Kidney capillary endothelial cell (primary cell): ENCODE measurements around the gene CHST2.

Experiments used
- DNase-seq: peaks from one replicate; pipeline ENCODE4 v3.0.0-alpha.2; 2018; ENCODE audit warnings: low spot score

The CHST2 gene

DNA sequence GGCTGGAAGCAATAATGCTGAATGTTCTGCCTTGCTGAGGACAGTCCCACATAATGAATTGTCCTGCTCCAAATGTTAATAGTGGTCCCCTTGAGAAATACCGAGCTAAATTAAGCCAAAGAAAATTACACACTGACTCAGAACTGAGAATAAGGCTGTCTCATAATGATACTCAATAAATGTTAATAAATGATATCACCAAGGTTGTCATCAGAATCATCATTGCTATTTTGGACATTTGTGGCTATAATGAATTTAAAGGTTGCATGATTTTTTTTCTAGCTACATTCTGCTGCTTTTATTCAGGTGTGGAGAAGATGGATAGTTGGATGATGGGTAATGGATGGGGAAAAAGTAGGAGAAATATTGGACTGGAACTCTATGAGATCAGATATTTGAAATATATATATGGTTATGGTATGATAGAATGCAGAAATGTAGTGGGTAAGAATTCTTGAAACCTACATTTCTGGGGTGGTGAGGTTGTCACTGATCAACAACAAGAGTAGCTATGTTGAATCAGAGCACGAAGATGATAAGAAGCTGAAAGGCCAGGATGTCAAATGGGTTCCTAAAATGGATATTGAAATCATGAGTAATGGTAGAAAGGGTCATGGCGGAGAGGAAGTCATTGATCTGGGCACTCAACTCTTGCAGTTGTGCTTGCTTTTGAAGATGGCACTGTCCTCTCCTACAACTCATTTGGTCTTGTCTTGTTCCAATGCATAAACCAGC, 12.8 kb downstream of the CHST2 start:
- no peak for DNase-seq

DNA sequence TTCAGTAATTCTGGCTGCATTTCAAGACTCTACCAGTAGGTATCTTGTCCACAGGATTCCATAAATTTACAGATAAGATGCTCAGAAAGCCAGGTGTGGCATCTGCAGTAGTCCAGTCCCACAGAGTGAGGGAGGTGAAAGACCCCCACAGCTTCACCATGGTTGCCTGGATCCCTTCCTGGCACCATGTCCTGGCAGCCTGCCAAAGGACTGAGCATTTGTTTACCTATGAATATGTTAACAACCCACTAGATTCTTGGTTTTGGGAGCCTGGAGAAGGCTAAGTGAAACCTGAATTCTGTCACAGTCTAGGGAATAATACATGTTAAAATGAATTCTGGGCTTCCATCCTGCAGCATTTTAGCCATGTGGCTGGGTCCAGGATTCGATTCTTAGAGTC, 14.9 kb downstream of the CHST2 start:
- DNase-seq, result no peak

DNA sequence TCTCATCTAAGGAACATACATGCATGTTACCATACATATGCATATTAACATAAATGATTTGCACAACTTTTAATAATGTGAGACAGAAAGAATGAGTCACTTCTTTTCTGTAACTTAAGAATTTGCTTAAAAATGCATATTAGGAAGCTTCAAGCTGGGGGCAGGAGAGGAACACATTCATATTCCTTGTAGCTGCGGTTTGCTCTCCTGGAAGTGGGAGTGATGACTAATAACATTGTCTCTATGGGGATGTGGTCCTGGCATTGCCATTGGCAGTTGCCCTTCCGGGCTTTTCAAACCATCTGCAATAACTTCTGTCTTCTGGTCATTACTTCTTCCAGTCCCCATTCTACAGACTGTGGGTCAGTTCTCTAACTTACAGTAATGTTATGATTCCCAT, 15.6 kb downstream of the CHST2 start:
- peak; percentile 96 for DNase-seq

DNA sequence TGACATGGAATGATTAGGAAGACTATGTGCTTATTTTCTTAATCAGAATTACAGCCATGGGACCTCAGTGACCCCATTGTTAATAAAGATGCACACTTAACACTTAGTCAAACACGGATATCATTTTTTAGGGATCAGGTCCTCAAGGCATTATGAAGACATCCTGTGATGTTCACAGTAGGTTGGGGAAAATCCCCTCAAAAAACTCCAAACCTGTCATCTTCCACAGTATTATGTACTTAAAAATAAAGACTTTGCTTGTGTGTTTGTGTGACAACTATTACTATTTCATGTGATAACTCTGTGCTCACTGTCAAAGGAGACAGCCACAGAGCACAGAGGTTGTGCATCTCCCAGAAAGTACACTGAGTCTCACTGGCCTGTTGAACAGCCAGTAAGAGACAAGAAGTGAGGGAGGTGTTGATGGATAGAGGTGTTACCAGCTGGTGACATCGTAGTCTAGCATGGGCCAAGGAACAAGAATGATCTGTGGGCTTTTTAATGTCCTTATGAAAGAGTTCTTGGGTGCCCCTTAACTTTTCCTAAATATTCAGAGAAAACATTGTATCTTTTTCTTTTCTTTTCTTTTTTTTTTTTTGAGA, 18.0 kb downstream of the CHST2 start:
- DNase-seq, result no peak

DNA sequence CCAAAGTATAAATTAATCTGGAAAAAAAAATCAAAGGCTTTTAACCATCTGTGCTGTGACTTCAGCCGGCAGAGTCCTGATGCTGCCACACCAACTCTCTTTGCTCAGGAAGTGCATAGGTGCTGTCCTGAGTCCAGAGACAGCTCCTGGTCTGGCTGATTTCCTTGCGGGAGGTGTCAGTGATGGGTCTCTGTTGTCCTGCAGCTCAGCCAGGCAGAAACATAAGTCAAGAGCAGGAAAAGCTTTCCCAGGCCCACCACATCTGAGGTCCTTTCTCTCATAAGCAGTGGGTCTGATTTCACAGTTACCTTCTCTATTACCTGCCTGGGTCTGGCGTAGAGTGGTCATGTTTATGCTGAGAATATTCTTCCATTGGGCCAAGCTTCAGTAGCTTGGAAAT, 19.4 kb downstream of the CHST2 start:
- DNase-seq, result no peak

DNA sequence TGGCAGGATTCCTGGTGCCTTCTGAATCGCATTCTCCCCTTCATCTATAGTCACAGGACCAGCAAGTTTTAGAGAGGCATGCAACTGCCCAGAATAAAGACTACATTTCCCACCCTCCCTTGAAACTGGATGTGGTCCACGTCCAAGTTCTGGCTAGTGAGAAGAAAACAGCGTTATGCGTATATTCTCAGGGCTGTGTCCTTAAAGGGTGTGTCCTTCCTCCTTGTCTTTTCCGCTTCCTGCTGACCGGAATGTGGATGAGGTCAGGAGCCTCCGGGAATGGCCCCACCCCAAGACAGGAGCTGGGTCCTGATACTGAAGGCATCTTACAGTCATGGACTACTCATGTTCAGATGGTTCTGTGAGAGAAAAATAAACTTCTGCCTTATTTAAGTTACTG, 20.2 kb downstream of the CHST2 start:
- DNase-seq, result peak; percentile 73

DNA sequence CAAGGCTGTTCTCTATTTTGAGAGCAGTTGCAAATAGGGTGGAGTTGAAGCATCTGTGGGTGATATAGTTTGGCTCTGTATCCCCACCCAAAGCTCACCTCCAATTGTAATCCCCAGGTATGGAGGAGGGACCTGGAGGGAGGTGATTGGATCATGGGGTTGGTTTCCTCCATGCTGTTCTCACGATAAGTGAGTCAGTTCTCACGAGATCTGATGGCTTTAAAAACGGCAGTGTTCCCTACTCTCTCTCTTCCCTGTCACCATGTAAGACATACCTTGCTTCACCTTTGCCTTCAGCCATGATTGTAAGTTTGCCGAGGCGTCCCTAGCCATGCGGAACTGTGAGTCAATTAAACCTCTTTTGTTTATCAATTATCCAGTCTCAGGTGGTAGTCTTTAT, 21.0 kb downstream of the CHST2 start:
- no peak for DNase-seq

DNA sequence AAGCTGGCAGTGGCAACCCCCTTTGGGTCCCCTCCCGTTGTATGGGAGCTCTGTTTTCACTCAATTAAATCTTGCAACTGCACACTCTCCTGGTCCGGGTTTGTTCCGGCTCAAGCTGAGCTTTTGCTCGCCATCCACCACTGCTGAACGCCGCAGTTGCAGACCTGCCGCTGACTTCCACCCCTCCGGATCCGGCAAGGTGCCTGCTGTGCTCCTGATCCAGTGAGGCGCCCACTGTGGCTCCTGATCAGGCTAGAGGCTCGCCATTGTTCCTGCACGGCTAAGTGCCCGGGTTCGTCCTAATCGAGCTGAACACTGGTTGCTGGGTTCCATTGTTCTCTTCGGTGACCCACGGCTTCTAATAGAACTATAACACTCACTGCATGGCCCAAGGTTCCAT, 22.8 kb downstream of the CHST2 start:
- no peak for DNase-seq

DNA sequence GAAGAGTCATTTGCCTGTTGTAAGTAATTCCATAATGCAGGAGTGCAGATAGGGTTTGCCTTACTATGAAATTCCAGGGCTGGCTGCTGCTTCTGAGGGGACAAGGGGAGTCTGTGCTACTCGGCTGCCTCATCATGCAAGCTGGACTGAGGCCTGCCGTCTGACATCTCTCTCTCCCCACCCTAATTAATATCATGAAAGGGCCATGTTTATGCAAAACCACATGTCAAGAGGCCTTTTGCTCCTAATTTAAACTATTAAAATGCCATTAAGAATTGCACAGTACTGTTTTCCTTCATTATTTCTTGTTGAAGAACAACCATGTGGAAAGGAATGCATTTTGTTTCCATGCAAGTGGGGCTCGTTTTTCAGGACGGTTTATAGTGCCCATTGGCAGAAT, 26.3 kb downstream of the CHST2 start:
- DNase-seq, result no peak

DNA sequence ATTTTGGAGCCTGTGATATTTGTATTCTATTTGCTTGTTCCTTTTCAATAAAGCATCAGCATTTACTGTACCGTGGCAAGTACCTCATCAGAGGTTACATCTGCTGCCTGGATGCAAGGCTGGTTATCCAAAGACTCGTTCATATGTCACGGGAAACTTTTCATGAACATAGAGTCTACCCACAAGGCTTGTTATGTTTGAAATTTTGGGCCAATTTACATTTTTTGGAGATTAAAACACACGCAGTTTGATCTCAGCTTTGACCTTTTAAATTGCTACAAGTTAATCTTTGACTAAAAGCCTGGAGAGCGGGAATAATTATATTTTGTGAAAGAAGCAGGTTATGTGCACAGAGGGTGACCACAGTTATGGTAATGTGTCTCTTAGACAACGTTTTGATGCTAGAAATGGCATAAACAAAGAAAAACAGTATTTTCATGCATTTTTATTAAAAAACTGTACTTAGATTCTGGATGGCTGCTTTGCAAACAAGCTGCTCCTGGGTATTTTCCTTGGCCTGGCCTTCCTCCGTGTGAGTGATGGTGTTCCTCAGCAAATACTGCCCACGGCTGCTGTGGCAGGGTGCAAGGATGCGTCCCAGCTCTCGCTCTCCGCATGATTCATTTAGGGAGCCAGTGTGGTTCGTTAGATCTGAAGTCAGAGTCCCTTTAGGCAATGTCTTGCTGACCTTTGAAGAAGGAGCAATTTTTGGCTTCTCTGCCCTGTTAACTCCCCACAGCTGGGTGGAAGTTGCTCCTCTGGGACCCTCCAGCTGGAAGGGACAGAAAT, 27.1 kb downstream of the CHST2 start:
- no peak for DNase-seq

DNA sequence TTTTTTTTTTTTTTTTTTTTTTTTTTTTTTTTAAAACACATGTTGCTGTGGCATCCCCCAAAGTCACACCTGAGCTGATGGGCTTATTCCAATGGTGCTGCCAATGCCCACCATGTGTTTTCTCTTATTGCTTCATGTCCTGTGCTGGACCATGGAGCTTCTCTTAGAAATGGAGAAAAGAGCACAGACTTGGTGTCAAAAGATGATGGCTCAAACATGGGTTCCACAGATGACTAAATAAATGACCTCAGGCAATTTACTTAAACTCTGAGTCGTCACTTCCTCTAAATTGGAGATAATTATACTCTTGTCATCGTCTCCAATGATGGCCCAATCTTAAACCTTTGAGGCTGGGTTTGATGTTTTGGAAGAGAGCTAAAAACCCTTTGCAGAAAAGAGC, 28.1 kb downstream of the CHST2 start:
- DNase-seq, result no peak

DNA sequence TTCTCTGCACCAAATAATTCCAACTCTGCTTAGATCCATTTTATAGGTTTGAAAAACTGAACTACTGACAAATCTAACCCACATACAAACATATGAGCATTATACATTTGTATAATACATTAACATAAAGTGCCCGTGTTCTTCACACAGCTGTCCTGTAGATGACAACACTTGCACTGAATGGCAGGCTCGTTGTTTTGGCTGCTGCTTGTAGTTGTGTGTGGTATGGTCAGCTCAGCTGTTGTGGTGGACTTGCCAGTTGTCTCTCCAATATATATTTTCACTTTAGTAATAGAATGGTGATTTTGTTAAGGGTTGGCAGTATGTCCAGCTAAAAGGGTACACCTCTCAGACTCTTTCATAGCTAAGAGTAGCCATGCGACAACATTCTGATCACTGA, 30.5 kb downstream of the CHST2 start:
- DNase-seq, result no peak

DNA sequence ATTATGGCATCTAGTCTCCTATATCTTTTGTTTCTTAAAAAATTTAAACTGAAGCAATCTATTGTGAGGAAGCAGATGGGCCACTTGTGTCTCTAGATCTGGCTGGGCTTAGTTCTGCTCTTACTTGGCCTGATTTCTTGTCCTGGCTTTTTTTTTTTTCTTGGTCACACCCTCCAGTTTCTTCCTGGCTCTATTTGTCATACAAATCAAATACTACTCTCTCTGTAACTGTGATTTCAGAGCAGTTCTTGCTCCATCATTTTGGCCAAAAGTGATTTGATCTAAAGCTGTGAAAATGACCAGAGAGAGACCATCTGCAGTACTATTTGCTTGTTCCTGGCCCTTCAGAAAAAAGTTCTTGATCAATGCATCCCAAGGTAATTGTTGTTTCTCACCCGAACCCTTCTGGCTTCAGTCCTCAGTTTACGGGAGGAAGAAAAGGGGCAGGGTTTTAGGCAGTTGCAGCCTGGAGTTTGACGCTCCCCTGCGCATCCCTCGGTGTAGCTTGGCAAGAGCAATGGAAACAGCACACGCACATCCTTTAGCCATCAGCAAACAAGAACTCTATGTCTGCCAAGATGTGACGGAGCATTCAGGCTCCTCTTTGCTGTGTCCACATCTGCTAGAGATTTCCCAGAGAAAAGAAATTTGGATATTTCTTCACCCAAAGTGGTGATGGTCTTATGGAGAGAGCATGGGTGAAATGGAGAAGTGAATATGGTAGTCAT, 31.6 kb downstream of the CHST2 start:
- DNase-seq, result no peak

DNA sequence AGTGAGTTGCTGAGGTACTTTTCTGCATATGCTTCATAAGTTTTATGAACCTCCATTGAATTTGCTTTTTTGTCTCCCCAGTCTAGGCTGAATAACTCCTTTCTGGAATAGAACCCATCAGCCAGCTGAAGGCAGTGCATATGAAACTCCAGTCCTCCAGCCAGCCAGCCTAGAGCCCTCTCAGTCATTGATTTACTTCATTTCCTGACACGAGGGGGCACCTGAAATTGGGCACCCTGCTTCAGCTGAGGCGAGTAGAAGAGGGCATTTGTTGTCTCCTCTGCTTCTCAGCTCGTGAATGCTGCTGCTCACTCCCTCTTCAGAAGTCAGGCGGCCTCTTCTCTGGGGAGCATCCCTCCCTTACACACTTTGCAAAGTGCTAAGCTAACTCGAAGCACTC, 32.5 kb downstream of the CHST2 start:
- DNase-seq, result no peak

DNA sequence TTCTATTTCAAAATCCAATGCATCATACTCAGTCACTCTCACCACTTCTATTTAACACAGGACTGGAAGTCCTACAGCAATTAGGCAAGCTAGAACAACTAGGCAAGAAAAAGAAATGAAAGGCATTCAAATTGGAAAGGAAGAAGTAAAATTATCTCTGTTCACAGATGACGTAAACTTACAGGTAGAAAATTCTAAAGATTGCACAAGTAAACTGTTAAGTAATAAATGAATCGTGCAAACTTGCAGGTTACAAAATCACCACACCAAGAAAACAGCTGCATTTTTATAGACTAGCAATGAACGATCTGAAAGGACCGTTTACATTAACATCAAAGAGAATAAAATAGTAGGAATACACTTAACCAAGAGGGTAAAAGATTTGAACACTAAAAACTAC, 36.2 kb downstream of the CHST2 start:
- DNase-seq, result no peak

DNA sequence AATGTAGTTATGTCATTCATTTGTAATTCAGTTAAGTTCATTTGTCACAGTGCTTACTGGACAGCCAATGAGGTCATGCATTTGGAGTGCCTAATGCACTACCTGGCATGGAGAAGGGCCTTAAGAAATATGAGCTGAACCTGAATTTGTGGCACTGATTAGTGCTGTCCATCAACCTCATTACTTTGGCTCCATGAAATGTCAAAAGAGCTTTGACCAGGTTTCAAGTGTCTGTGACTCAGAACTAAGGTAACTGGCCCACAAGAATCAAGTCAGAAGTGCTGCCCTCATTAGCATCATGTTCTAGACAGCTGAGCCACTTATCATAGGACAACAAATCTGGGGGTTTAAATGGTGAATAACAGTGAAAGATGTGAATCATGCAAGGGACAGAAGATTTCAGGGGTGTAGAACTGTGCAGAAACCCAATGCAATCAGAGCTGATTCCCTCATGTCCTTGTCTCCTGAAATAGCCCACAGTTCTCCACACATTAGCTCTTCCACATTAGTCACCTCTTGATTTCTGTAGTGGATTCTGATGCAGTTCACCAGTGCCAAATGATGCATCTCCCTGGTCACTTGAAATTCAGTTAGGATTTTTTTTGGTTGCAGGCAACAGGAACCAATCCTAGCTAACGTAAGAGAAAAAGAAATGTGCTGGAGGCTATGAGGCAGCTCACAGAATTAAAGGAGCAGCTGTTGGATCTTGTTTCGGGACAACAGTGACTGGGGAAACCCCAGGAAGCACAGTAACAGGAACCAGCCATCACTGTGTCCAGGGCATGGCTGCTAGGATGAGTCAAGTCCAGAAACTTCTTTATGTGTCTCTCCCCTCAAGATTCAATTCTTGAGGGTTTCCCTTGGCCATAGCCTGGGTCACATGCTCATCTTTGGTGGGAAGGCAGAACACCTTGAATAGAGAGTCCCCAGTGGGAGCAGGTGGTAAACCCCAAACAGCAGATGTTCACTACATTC, 38.7 kb downstream of the CHST2 start:
- no peak for DNase-seq

DNA sequence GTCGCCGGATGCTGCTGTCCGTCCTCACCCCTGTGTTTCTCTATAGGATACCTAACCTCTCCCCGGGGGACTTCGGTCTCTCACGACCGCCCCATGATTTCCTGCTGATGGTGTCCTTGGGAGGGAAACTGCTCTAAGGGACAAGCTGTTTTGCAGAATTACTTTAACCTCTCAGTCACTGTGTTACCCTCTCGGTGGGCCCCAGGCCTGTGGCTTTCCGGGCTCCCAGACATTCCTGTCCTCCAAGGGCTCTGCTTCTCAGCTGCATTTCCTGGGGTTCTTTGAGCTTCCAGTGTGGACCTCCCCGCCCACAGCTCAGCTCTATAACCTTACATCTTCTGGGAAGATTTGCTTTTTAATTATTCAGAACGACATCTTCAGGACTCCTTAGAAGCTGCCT, 40.9 kb downstream of the CHST2 start:
- no peak for DNase-seq

DNA sequence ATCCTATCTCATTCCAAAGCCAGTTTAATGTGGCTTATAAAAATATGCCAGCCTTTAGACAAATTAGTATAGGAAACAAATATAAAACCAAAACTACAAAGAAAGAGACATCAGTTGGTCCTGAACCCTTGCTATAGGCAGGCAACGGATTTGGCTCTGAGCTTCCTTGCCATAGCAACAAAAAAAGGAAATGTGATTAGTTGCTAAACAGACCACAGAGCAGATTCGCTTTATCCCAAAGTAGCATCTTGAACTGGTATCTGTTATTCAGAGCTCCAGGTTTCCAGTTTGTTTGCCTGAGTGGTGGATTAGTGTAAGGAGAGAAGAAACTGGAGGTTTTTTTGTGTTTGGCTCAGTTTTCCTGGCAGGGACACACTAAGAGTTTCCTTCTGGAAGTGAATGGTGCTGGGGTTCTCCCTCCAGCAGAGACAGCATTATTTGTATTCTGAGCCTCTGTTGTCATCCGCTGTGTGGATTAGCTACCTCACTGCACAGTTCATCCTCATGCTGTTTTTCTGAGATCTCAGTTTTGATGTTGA, 44.1 kb downstream of the CHST2 start:
- DNase-seq, result no peak

DNA sequence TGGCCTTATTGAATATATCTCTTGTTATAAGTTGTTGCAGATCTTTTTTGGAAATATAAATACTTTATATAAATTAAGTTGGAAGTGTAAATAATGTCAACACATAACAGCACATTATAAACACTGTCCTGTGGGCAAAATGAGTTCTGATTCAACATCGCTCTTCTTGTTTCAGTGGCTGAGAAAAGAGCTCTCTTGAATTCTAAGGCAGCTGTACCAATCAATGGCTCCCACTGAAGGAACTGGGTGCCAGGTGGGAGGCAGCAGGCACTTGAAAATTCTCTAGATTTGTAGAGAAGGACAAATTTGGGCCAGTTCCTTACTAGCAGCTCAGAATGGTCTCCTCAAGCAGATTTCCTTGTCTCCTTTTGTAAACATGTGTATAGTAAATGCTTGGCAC, 45.6 kb downstream of the CHST2 start:
- no peak for DNase-seq

DNA sequence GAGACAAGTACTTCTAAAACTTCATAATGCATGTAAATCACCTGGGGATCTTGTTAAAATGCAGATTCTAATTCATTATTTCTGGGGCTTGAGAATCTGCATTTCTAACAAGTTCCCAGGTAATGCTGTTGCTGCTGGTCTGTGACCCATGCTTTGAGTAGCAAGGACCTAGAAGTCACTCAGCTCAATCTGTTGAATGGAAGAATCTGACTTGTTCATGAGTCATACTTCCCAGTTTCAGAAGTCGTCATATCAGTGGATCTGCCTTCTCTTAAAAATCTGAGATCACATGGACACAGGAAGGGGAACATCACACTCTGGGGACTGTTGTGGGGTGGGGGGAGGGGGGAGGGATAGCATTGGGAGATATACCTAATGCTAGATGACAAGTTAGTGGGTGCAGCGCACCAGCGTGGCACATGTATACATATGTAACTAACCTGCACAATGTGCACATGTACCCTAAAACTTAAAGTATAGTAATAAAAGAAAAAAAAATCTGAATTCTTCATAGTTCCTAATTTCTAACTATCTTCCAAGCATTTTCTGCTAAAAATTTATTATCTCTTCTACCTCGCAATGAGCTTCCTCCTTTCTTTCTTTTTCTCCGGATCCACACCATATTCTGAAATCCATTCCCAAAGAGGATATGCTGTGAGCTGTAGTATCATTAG, 46.2 kb downstream of the CHST2 start:
- DNase-seq, result peak; percentile 88

DNA sequence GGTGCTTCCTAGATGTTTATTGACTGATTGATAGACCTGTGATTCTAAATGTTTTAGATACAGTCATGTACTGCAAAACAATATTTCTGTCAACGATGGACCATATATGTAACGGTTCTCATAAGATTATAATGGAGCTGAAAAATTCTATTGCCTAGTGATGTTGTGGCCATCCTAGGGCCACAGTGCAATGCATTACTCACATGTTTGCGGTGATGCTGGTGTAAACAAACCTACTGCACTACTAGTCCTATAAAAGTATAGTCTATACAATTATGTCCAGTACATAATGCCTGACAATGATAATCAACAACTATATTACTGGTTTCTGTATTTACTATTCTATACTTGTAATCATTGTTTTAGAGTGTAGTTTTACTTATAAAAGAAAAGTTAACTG, 46.8 kb downstream of the CHST2 start:
- DNase-seq, result no peak
